HG03354 (cell line): ENCODE results near the gene SLIT3.
A peak's percentile ranks its signal among the peaks of the same experiment; 100 is the strongest.

Source experiments
- ATAC-seq: cut with Tn5 transposase; IDR thresholded peaks from one replicate; pipeline ENCODE4 v1.9.1; 2021; ENCODE audit warnings: mild to moderate bottlenecking; ENCODE audit not compliant: unreplicated experiment, poor library complexity, severe bottlenecking

Gene SLIT3

DNA sequence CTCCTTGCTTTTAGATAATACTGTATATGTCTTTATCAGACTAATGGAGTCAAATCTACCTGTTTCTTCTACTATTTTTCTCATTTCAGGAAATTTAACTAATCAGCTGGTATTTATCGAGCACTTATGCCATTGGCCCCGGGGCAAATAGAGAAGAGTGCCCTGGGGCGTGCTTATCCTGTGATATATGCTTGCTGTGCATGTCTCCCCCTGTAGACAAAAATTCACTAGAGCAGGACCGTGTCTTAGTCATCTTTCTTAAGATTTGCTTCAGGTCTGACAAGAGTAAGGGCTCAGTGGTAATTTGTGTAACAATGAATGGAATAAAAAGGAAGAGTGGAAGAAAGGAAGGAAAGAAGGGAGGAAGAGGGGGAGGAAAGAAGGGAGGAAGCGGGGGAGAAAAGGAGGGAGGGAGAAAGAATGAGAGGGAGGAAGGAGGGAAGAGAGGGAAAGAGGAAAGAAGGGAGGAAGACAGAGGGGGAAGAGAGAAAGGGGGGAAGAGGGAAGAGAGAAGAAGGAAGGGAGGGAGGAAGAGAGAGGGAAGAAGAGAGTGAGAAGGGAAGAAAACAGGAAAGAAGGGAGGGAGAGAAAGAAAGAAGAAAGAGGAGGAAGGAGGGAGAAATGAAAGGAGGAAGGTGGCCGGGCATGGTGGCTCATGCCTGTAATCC, 426.1 kb downstream of the SLIT3 start:
- ATAC-seq = no peak

DNA sequence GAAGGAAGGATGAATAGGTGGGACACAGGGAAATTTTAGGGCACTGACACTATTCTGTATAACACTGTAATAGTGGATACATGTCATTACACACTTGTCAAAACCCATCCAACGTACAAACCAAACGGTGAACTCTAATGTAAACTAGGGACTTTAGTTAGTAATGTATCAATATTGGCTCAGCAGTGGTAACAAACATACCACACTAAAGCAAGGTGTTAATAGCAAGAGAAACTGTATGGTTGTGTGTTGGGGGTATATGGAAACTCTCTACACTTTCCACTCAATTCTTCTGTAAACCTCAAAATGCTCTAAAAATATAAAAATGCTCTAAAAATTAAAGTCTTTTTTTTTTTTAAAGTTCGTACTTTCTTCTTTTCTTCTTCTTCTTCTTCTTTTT, 428.7 kb downstream of the SLIT3 start:
- no peak for ATAC-seq

DNA sequence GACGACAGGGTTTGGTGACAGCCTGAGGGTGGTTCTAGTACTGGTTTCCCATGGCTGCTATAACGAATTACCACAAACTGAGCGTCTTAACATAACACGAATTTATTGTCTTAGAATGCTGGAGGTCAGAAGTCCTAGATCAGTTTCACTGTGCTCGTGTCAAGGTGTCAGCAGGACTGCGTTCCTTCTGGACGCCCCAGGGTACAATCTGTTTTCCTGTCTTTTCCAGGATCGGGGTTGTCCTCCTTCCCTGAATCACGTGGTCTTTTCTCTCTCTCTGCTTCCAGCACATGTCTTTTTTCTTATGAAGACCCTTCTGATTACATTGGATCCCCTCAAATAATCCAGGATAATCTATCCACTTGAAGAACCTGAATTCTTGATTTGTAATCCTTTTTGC, 430.0 kb downstream of the SLIT3 start:
- no peak for ATAC-seq

DNA sequence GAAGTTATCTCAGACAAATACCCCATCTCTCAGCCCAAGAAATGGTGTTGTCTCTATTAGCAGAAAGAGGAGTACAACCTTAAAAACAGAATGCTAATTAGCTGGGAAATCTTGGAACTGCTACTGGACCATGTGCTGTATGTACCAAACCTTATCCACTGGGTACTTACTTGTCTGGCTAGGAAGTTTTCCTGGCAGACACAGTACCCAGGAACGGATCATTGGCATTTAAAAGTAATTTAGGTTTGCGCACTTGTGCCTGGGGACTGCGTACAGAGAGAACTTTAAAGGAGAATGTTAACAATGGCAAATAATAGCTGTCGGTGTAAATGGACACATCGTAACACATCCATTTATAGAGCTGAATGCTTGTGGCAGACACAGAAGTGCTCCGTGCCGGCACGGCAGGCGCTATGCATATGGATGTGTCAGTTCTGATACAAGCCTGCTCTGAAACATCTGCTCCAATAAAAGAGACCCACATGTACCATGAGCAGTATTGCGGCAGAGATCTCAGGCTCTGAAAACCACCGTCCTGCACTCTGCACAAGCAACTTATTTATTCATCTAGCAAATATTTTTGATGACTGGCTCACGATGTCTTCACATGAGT, 431.2 kb downstream of the SLIT3 start:
- no peak for ATAC-seq

DNA sequence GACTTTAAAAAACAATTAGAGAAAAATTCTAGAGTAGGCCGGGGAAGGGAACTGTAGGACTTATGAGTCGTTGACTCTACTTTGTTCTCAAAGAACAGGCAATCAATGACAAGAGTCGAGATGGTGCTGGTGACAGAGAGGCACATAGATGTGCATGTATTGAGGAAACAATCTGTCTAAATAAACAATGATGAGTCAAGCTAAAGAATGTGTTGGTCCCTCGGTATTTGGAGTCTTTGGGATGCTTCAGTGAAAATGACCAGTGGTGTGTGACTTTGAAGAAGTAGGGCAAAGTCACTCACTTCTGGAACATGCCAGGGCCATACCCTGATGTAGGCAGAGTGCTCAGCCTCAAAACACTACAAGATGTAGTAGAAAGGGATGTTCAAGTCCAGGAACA, 433.7 kb downstream of the SLIT3 start:
- no peak for ATAC-seq

DNA sequence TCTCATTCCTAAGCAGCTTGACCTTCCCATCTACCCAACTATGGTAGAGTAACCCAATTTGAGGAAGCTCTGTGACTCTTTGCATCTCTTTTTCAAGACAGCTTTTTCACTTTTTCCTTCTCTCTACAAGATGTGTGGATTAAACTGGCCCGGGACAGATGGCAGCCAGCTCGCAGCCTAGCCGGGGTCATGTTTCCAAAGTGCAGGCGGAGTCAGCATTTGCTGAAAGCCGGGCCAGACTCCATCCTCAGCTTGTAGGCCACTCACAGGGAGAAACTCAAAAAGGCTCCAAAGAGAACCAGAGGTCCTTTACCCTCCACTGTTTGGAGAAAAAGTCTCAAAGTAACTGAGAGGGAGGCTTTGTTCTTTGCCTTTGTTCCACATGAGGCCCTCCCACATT, 435.0 kb downstream of the SLIT3 start:
- ATAC-seq = no peak

DNA sequence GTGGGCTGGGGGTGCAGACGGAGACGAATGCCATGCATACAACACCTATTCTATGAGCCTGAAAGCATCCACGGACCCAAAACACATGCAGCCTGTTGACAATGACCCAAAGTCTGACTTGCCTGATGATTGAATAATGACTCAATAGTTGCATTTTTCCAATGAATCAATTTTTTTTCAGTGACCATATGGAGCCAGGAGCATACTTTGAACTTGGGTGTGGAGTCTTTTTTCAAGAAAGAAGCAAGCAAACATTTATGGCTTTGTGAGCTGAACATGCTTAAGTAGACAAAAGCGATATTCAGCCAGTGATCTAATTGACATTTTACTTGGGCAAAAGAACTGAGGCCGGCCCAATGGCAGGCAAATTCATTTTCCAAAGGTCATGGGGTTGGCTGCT, 437.9 kb downstream of the SLIT3 start:
- ATAC-seq = no peak

DNA sequence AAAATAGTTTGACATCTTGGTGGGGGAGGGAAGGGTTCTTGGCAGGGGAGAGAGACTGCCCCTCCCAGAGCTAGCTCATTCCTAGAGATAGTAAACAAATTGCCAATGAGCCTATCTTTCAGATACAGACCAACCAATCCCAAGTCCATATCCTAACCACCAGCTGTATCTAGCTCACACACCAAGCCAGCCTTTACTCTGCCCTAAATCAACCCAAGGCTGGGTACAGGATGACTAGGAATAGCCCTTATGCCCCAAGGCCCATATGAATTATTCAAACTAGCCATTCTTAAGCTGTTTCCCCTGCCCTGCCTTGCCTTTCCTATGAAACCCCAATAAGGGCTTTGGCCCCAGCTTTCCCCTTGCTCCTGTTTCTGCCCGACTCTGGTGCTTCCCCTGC, 440.4 kb downstream of the SLIT3 start:
- no peak for ATAC-seq

DNA sequence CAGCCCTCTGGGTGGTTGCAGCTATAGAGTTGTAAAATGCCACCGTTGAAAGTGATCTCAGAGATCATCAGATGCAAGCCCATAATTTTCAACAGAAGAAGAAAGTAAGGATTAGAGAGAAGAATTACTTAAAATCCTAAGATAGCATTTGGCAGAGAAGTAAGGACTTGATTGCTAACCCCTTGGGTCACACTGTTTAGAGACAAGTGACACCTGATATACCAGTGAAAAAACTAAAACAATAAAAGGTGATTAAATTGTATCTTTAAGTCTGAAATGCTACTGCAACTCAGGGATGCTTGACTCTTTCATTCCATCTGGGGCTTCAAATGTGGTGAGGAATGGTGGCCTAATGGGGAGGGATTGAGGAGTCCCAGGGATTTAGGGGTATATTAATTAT, 440.9 kb downstream of the SLIT3 start:
- ATAC-seq = no peak

DNA sequence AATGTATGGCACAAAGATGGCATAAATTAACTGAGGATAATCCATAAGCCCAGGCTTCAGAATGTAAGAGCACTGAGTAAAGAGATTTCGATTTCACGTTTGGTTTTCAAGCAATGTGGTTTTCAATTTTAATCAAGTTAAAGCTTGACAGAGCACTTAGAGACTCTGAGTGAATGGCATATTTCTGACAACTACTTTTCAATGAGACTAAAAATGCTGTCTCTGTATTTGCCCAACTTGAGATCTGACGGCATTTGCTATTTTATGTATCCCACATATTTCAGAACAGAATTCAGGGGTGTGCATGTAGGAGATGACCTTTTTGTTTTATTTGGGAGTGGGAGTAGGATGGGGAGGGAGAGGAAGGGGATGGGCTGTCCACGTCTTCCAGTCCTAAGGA, 441.5 kb downstream of the SLIT3 start:
- no peak for ATAC-seq

DNA sequence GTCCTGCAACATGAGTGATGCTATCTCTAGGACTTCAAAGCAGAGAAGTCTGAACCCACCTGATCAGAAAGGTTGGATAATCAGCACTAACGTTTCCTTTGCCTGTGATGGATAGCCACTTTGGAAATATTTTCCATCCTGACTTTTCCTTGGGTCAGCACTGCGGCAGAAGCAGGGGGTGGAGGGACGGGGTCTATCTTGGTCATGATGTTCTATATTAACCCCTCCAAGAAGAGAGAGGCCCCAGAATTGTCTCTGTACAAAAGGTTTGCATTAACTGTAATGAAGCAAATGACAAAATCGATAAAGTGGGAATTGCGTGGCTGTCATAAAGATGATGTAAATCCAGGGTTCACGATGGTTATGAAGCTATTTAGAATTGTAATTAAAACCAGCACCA, 441.9 kb downstream of the SLIT3 start:
- ATAC-seq = no peak

DNA sequence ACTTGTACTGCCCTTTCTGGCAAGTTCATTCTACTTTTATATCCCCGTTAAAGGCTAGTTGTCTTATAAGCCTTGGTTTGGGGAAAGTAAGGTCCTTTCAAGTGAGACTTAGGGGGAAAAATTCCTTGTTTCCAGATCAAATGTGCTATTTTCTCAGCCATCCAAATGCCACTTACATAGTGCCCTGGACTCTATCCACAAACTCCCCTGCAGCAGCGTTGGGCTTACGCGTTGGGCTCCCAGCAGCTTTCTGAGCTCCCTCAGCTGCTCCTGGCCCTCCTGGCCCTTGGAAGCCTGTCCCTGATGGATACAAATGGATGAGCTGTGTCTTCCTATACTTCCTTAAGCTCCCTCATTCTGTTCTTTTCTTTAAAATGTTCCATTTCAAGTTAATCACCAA, 442.6 kb downstream of the SLIT3 start:
- no peak for ATAC-seq

DNA sequence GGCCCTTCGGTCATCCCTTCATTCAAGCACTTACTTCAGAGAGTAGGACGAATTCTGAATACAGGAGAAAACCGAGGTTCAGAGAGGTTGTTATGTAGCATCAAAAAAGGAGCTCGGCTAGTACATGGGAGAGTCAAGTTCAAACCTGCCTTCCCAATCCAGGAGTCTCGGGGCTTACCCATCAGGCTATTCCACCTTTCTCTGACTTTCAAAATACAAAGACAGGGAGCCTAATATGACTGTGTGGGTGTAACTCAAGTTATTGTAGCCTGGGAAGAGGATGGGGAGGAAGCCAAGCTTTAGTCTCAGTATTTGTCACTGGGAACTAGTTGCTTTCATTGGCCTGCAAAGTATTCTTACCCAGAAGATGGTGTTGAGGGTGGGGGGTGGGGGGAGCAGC, 447.0 kb downstream of the SLIT3 start:
- no peak for ATAC-seq

DNA sequence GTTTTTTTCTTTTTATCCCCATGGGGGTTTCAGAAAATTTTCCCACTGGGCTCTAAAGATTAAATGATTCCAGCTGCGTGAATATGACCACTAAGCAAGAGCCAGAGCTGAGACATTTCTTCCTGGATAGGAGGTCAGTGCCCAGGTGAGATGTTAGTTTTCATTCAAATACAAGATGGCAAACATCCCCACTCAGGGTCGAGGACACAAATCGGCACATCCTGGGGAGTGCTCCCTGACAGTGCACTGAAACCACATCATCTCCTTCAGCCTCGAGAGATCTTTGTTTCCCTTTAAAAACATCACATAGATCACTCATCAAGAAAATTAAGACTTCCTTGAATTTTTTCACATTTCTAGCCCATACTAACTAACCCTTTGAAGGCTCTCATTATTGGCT, 448.6 kb downstream of the SLIT3 start:
- peak; percentile 52 for ATAC-seq

DNA sequence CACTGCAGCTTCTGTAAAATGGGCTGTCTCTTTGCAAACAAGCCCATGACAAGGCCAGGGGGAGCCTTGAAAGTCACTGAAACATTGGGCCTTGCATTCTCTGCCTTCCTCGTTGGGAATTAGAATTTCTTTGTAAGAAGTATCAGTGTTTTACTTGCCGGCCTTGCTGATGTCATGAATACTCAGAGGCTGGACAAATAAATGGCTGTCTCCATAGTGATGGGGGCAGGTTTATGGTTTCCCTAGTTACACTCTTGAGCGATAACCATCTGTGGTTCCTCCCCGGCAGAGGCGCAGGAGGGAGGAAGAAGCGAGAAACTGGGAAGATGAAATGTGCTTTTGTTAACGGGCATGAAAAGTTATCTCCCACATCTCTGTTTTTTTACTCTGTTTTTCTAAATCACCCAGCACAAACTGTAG, 449.0 kb downstream of the SLIT3 start:
- peak; percentile 95 for ATAC-seq

DNA sequence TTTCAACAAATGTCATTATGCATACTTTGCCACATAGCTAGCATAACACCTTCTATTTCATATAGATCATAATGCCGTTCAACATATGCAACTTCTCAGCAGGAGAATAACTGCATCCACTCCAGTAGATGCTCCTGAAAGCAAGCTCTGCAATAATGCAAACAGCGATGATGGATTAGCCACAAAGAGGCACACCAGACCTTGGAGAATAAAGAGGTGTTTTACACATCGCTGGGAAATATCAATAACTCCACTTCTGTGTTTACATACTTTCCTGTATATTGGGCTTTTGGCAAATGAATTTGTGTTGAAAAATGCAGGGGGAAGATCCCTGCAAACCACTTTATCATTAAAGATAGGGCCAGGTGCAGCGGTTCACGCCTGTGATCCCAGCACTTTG, 450.3 kb downstream of the SLIT3 start:
- no peak for ATAC-seq

DNA sequence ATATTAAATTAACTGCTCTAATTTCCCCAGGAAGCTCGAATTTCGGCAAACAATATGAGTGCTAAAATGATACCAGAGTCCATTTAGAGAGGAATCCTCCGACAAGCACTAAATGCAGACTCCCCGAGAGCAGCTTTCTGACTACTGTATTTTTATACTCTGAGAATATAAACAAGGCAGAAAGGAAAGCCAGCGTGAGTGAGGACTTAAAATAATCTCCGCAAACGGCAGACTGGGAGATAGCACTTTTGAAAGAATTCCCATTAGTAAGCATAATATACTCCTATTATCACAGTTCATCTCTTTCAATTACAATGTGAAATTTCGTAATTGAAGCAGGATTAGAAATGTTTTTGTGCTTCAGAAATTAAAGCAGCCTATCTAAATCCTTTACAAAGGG, 452.4 kb downstream of the SLIT3 start:
- ATAC-seq = no peak

DNA sequence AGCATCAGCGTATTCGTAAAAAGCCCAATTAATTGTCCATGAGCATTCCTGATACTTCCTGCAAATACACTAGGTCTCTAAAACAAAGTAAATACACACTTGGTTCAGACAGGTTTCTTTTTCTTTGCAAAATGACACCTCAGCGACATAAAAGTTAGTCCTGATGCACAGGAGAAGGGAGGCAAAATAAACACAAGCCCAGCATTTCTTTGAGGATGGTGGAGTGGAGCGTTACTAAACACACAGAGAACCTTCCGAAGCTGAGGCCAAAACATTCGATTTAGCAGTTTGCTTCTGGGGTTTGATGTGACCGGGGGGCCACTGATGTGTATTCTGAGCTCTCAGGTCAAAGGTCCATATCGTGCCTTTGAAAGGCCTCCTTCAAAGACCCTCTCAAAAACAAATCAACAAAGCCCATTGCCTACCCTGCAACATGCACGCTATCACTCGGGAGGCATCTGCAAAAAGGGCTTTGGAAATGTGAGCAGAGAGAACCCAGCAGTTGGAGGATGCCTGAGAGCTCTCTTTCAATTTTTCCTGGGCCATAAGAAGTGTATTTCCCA, 453.3 kb downstream of the SLIT3 start:
- no peak for ATAC-seq

DNA sequence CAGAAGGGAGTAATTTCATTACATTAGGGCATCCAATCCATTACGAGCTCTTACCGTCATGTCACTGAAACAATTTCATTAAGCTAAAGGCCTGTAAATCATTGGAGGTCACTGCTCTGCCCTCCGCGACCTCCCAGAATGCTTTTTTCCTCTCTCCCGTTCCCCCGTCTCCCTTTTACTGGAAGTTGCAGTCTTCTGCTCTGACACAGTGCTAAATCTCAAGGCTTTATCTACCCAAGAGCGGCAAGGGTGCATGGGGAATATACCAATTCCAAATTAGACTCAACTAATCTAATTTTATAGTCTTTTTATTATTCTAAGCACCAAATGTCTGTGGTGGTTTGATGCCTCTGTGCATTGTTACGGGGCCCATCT, 456.0 kb downstream of the SLIT3 start:
- ATAC-seq = no peak

DNA sequence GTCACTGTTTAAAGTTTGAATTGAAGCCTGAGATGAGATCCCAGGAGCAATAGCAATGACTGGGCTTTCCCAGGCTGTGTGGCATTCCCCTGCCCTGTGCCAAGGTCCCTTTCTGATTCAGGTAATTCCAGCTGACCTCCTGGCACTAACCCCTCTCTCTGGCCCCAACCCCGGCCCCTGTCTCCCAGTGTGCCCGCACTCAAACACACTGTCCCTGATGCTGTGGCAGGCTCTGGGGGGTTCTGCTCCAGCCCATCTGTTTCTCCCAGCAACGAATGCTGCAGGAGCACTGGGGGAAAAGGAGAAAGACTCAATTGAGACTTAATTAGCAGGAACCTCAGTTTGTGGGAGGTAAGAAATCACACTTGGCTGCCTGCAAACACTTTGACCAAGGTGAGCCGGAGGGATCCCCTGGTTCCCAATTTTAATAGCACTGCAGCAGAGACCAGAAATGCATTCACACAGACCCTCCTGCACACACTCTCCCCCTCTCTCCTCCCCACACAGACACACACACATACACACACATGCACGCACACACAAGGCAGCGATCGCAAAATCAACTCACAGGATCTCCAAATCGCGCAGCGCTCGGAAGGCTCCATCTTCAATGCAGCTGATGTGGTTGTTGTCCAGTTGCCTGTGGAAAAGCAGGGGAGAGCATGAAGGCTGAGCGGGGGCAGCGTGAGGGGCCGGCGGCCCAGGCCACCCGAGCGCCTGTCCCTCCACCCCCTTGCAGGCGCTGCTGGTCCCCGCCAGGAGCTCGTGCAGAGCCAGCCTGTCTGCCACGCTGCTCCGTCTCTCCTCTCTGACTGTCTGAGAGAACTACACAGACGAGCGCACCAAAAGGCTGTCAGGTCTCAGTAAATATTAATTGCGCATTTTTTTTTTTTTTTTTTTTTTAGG, 456.7 kb downstream of the SLIT3 start:
- no peak for ATAC-seq
